Endodermal cell (in vitro differentiated cells): ENCODE results near the gene PIK3CD. TPM values are rescaled to one million over a fixed set of nuclear protein-coding genes. Genes with fewer than 3 reads are reported as not detected.
A peak's percentile ranks its signal among the peaks of the same experiment; 100 is the strongest.

Source experiments
- DNase-seq: peaks from one replicate; pipeline ENCODE4 v3.0.0-alpha.2; 2017
- H3K27ac ChIP-seq: 2 replicates; pipeline ENCODE4 v1.5.1; 2013; ENCODE audit warnings: mild to moderate bottlenecking, low read depth, low read length, moderate library complexity
- H3K27me3 ChIP-seq: 2 replicates; pipeline ENCODE4 v1.6.1; 2013; ENCODE audit warnings: mild to moderate bottlenecking, low read length, moderate library complexity; ENCODE audit not compliant: insufficient read depth, control insufficient read depth, poor library complexity, severe bottlenecking
- H3K36me3 ChIP-seq: 2 replicates; pipeline ENCODE4 v1.7.0; 2013; ENCODE audit warnings: mild to moderate bottlenecking, low read length, moderate library complexity; ENCODE audit not compliant: control insufficient read depth, insufficient read depth
- H3K4me1 ChIP-seq: one replicate; pipeline ENCODE4 v1.7.0; 2013; ENCODE audit warnings: low read length; ENCODE audit not compliant: control insufficient read depth, insufficient read depth
- H3K4me3 ChIP-seq: 2 replicates; pipeline ENCODE4 v1.5.1; 2013; ENCODE audit warnings: mild to moderate bottlenecking, low read length, moderate library complexity
- H3K9ac ChIP-seq: 2 replicates; pipeline ENCODE4 v1.6.1; 2013; ENCODE audit warnings: mild to moderate bottlenecking, low read length, moderate library complexity; ENCODE audit not compliant: poor library complexity, severe bottlenecking; ENCODE audit errors: extremely low read depth
- H3K9me3 ChIP-seq: 2 replicates; pipeline ENCODE4 v1.6.1; 2013; ENCODE audit warnings: mild to moderate bottlenecking, low read length, moderate library complexity; ENCODE audit not compliant: control insufficient read depth
- H3K27ac Mint-ChIP-seq: 2 replicates; pipeline ENCODE4 v1.8.0; 2020; ENCODE audit warnings: mixed read lengths
- H3K27me3 Mint-ChIP-seq: 2 replicates; pipeline ENCODE4 v1.8.0; 2021; ENCODE audit warnings: mild to moderate bottlenecking, mixed read lengths; ENCODE audit not compliant: insufficient read depth
- H3K36me3 Mint-ChIP-seq: 2 replicates; pipeline ENCODE4 v1.8.0; 2020; ENCODE audit warnings: low read depth, mixed read lengths
- H3K4me1 Mint-ChIP-seq: 2 replicates; pipeline ENCODE4 v1.8.0; 2020; ENCODE audit warnings: mixed read lengths
- H3K4me3 Mint-ChIP-seq: 2 replicates; pipeline ENCODE4 v1.8.0; 2020; ENCODE audit warnings: mild to moderate bottlenecking, moderate library complexity, mixed read lengths
- H3K9me3 Mint-ChIP-seq: 2 replicates; pipeline ENCODE4 v1.8.0; 2020; ENCODE audit warnings: mild to moderate bottlenecking, mixed read lengths
- WGBS, 2 experiments: methylation state at CpG; one replicate each; pipeline versions ENCODE4 v1.1.5 to v1.1.7; 2013; ENCODE audit warnings: missing lambda C conversion rate in 2 of 2, mixed read lengths in 1 of 2; ENCODE audit not compliant: insufficient coverage in 1 of 2, insufficient read length in 1 of 2; 5-methylcytosine and 5-hydroxymethylcytosine counted together
- total RNA-seq, 2 donors: library from RNA; stranded (reverse); fragmentation: NEBNext Ultra II Directional in 1 of 2; extraction: Animal tissue kit (Norgen Biotek cat#: 25700) in 1 of 2; gene quantifications; 2 replicates in 1 of 2; 3 replicates in 1 of 2; pipeline ENCODE4 v1.2.1, GENCODE V29; 2021
- TF ChIP-seq, protein P1 (sequence below): fragments of 200-600 bp; sonication (generic); conservative IDR thresholded peaks from 2 replicates; pipeline ENCODE4 v1.5.0; 2021; ENCODE audit warnings: antibody characterized with exemption, mild to moderate bottlenecking

The PIK3CD gene
- total RNA-seq, 2 donors from 2014 or later: 13.9 to 14.2 TPM

DNA sequence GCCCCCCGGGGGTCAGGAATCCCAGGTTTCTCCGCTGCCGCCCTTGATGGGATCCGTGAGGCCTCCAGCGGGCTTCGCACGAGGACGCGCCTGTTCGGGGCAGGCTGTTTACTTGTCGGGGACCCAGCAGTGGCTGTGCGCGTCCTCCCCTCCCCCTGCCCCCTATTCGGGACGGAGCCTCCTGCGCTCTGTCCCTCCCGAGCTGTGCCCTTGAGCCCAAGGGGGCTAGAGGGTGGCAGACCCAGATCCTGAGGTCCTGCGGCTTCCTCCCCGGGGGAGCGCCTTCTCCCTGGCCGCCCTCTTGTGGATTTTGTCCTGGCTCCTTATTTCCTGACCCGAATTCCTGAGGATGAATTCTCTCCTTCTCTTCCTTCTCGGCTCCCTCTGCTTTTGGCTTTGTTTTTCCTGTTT is 38.4 kb downstream of the PIK3CD start:
- H3K9me3 ChIP-seq: no peaks in the 10 kb centered on the region
- peaks cover 36% of the 10 kb centered on the region for H3K27me3 ChIP-seq
- H3K4me3 ChIP-seq: peak overlapping the region; percentile 79
- peak overlapping the region; percentile 75 for H3K4me3 Mint-ChIP-seq
- DNase-seq: peak; percentile 85
- H3K27ac Mint-ChIP-seq: peak overlapping the region; percentile 82
- no peak overlapping the region for H3K9ac ChIP-seq
- peaks cover 15% of the 10 kb centered on the region for H3K4me1 Mint-ChIP-seq
- peaks cover 33% of the 10 kb centered on the region for H3K27me3 Mint-ChIP-seq
- H3K4me1 ChIP-seq: peaks cover 3% of the 10 kb centered on the region
- TF ChIP-seq, protein P1, sequence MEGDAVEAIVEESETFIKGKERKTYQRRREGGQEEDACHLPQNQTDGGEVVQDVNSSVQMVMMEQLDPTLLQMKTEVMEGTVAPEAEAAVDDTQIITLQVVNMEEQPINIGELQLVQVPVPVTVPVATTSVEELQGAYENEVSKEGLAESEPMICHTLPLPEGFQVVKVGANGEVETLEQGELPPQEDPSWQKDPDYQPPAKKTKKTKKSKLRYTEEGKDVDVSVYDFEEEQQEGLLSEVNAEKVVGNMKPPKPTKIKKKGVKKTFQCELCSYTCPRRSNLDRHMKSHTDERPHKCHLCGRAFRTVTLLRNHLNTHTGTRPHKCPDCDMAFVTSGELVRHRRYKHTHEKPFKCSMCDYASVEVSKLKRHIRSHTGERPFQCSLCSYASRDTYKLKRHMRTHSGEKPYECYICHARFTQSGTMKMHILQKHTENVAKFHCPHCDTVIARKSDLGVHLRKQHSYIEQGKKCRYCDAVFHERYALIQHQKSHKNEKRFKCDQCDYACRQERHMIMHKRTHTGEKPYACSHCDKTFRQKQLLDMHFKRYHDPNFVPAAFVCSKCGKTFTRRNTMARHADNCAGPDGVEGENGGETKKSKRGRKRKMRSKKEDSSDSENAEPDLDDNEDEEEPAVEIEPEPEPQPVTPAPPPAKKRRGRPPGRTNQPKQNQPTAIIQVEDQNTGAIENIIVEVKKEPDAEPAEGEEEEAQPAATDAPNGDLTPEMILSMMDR: peak; percentile 26
- 2% methylated on average over 17 to 23 of the region's 23 CpGs for WGBS, 2 experiments
- no peak overlapping the region for H3K27ac ChIP-seq
- no peaks in the 10 kb centered on the region for H3K36me3 ChIP-seq
- no peaks in the 10 kb centered on the region for H3K36me3 Mint-ChIP-seq
- H3K9me3 Mint-ChIP-seq: no peaks in the 10 kb centered on the region

DNA sequence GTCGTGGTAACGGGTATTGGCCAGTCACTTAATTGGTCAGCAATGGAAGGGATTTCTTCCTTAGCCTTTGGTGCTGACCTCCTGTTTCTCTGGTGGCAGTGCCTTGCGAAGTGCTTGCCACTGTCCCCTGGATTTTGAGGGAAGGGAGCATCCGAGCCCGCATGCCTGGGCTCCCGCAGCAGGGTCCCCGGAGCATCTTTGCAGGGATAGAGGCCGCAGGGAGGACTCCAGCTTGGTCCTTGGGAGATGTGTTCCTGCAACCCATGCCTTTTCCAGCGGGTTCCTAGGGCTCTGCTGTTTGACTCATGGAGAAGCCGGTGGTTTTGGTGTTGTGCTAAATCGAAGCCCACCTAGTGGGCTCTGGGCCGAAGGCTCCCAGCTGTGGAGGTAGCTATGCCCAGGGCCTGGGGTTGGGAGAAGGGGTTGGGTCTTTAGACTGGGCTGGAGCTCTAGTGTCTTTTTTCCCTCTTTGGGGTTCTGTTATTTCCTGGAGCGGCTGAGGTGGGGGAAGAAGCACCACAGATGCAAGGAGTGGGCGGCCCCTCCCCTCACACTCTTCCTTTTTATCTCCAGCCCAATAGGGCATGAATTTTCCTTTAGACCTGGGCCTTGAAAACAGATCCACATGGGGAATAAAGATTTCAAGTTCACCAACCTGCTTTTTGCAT is 39.0 kb downstream of the PIK3CD start:
- H3K36me3 Mint-ChIP-seq: no peaks in the 10 kb centered on the region
- Histone ChIP-seq H3K9ac (no peak overlapping the region), H3K27me3 (peaks cover 36% of the 10 kb centered on the region), H3K36me3 (no peaks in the 10 kb centered on the region), H3K27ac (no peak overlapping the region), H3K4me3 (peak overlapping the region; percentile 79), H3K9me3 (no peaks in the 10 kb centered on the region), H3K4me1 (peaks cover 3% of the 10 kb centered on the region)
- H3K4me3 Mint-ChIP-seq: peak overlapping the region; percentile 75
- no peaks in the 10 kb centered on the region for H3K9me3 Mint-ChIP-seq
- H3K27me3 Mint-ChIP-seq: peaks cover 33% of the 10 kb centered on the region
- peak; percentile 65 for DNase-seq
- peak overlapping the region; percentile 32 for H3K27ac Mint-ChIP-seq
- TF ChIP-seq, protein P1: peak; percentile 2
- peaks cover 15% of the 10 kb centered on the region for H3K4me1 Mint-ChIP-seq
- WGBS, 2 experiments: 22 to 40% methylated on average over 4 to 14 of the region's 14 CpGs

DNA sequence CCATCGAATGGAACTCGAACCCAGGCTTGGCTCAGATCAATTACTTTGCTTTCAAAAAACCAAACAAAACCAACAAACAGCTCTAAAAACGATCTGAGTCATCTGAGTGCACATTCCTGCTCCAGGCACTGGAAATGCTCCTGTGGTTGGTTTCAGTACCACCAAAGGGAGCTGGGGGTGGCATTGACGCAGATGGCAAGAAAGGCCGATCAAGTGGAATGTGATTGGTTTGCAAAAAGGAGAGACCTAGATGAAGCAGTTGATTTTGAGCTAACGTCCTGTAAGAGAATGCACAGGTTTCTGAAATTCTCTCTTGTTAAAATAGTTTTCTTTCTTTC is 39.5 kb downstream of the PIK3CD start:
- no peak overlapping the region for H3K27ac Mint-ChIP-seq
- peaks cover 15% of the 10 kb centered on the region for H3K4me1 Mint-ChIP-seq
- no peak for DNase-seq
- TF ChIP-seq, protein P1: no peak
- H3K36me3 Mint-ChIP-seq: no peaks in the 10 kb centered on the region
- H3K4me1 ChIP-seq: peaks cover 3% of the 10 kb centered on the region
- H3K4me3 ChIP-seq: no peak overlapping the region
- H3K9ac ChIP-seq: no peak overlapping the region
- H3K27me3 Mint-ChIP-seq: peaks cover 33% of the 10 kb centered on the region
- no peaks in the 10 kb centered on the region for H3K9me3 Mint-ChIP-seq
- H3K27ac ChIP-seq: no peak overlapping the region
- no peaks in the 10 kb centered on the region for H3K9me3 ChIP-seq
- 77 to 84% methylated on average over 5 to 6 of the region's 6 CpGs for WGBS, 2 experiments
- H3K27me3 ChIP-seq: peaks cover 36% of the 10 kb centered on the region
- no peak overlapping the region for H3K4me3 Mint-ChIP-seq
- no peaks in the 10 kb centered on the region for H3K36me3 ChIP-seq
